Measurements from ENCODE around the gene HHEX.

Gene HHEX

GRCh38 chr10:92695679-92696605 lies 6.2 kb downstream of the HHEX start:
- TF ChIP-seq SIN3A (IDR thresholded peaks at IDR 0.05; ENCODE audit: borderline replicate concordance, insufficient read depth, low read length) = no peak
- TF ChIP-seq POLR2AphosphoS5 (IDR thresholded peaks at IDR 0.05; ENCODE audit: low read depth, low read length) = no peak
- TF ChIP-seq REST (IDR thresholded peaks at IDR 0.05; ENCODE audit: insufficient read depth in 1 of 2, low read depth in 2 of 2, low read length in 2 of 2) = no peak
- TF ChIP-seq FOXP2 (optimal IDR thresholded peaks at IDR 0.05; ENCODE audit: borderline replicate concordance, extremely low read depth, extremely low read length, insufficient read depth) = no peak
- no peak for TF ChIP-seq TAF1 (IDR thresholded peaks at IDR 0.05; ENCODE audit: borderline replicate concordance, insufficient read depth, low read length)

DNA sequence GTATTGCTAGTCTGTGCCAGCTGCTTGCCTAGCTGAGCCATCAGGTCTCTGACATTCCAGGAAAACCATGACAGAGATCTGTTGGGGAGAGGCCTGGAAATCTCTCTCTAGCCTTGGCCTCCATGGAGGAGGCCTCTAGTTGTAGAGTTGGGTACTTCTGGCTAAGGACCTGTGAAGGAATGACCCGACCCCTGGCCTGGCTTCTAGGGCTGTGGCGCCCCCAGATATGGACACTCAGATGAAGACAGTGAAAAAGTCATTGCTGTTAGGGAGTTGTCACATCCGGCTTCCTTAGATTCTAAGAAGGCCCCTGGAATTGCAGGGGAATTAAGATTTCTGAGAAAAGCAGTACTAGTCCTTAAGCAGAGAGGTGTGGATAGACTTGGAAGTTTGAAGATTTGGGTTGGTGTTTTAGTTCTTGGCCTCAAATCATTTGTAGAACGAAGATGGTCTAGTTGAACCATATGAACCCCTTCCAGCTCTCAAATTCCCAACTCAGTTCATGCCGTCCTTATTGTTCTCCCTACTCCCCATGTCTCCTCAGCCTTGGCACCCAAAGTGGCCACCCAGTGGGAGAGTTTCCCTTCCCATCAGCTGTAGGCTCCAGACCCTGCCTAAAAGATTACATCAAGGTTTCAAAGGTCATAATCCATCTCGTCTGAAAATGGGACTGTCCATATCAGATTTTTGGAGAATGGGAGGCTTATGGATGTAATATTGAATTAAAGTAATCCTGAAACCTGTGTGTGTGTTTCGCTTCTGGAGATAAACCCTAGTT lies 7.0 kb downstream of the HHEX start:
- TF ChIP-seq REST (IDR thresholded peaks at IDR 0.05; ENCODE audit: insufficient read depth in 1 of 2, low read depth in 2 of 2, low read length in 2 of 2) = no peak
- TF ChIP-seq TAF1 (IDR thresholded peaks at IDR 0.05; ENCODE audit: borderline replicate concordance, insufficient read depth, low read length) = no peak
- no peak for TF ChIP-seq FOXP2 (optimal IDR thresholded peaks at IDR 0.05; ENCODE audit: borderline replicate concordance, extremely low read depth, extremely low read length, insufficient read depth)
- TF ChIP-seq POLR2AphosphoS5 (IDR thresholded peaks at IDR 0.05; ENCODE audit: low read depth, low read length) = no peak
- no peak for TF ChIP-seq SIN3A (IDR thresholded peaks at IDR 0.05; ENCODE audit: borderline replicate concordance, insufficient read depth, low read length)

GRCh38 chr10:92697663-92698511 lies 8.1 kb downstream of the HHEX start:
- TF ChIP-seq REST (IDR thresholded peaks at IDR 0.05; ENCODE audit: insufficient read depth in 1 of 2, low read depth in 2 of 2, low read length in 2 of 2) (no peak), TAF1 (IDR thresholded peaks at IDR 0.05; ENCODE audit: borderline replicate concordance, insufficient read depth, low read length) (no peak), POLR2AphosphoS5 (IDR thresholded peaks at IDR 0.05; ENCODE audit: low read depth, low read length) (no peak), FOXP2 (optimal IDR thresholded peaks at IDR 0.05; ENCODE audit: borderline replicate concordance, extremely low read depth, extremely low read length, insufficient read depth) (no peak), SIN3A (IDR thresholded peaks at IDR 0.05; ENCODE audit: borderline replicate concordance, insufficient read depth, low read length) (no peak)

DNA sequence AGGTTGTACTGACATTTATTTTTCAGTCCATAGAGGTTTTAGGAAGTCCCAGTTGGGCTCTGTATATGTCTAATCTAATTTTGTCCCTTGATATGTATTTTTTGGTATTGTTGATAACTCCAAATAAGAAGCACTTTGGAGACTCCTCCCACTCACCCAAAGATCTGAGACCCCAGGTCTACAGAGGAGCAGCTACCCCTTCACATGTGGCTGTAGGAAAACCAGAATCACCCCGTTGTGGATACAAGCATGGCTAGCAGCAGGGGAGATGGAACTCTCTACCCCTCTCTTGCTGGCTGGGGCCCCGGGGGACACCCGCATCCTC lies 9.4 kb downstream of the HHEX start:
- TF ChIP-seq TAF1 (IDR thresholded peaks at IDR 0.05; ENCODE audit: borderline replicate concordance, insufficient read depth, low read length) (no peak), FOXP2 (optimal IDR thresholded peaks at IDR 0.05; ENCODE audit: borderline replicate concordance, extremely low read depth, extremely low read length, insufficient read depth) (no peak), SIN3A (IDR thresholded peaks at IDR 0.05; ENCODE audit: borderline replicate concordance, insufficient read depth, low read length) (no peak), REST (IDR thresholded peaks at IDR 0.05; ENCODE audit: insufficient read depth in 1 of 2, low read depth in 2 of 2, low read length in 2 of 2) (no peak), POLR2AphosphoS5 (IDR thresholded peaks at IDR 0.05; ENCODE audit: low read depth, low read length) (no peak)
